ENCODE results near the gene DUSP22. TPM values are rescaled to one million over a fixed set of nuclear protein-coding genes. Genes with fewer than 3 reads are reported as not detected.

The DUSP22 gene
- total and polyA plus RNA-seq, 2 of the 8 experiments (the other 6 are each of a cell fraction or from before 2014, with no cell fraction given): 15.5 to 32.4 TPM

GRCh38 chr6:352474-352873, 60.2 kb downstream of the DUSP22 start (continued):
- TF ChIP-seq CHD7 (IDR thresholded peaks at IDR 0.05; ENCODE audit: insufficient replicate concordance, low read length) (no peak), POU5F1 (IDR thresholded peaks at IDR 0.05; ENCODE audit: low read depth, low read length) (no peak), BCL11A (IDR thresholded peaks at IDR 0.05; ENCODE audit: low read depth in 2 of 2, low read length in 2 of 2) (no peak), NRF1 (IDR thresholded peaks at IDR 0.05; ENCODE audit: low read depth, low read length) (no peak), SIRT6 (IDR thresholded peaks at IDR 0.05; ENCODE audit: low read length) (no peak), GABPA (IDR thresholded peaks at IDR 0.05; ENCODE audit: borderline replicate concordance, insufficient read depth, low read length) (no peak), CHD2 (IDR thresholded peaks at IDR 0.05; ENCODE audit: low read length) (no peak), KDM5A (IDR thresholded peaks at IDR 0.05; ENCODE audit: low read length) (no peak), EP300 (IDR thresholded peaks at IDR 0.05; ENCODE audit: borderline replicate concordance in 1 of 2, low read depth in 2 of 2, low read length in 2 of 2) (no peak), CBX8 (IDR thresholded peaks at IDR 0.05; ENCODE audit: borderline replicate concordance, low read depth, low read length) (no peak), BRCA1 (IDR thresholded peaks at IDR 0.05; ENCODE audit: low read depth, low read length) (no peak)
